OCI-LY1 (cell line): ENCODE data around the gene ALPI.
"Not testable (repeated sequence)": the region's sequence is repeated elsewhere in the genome, so short reads cannot be mapped to it uniquely, and the experiment has no call there.

Experiments used
- EZH2 ChIP-seq: fragments of 200-600 bp; sonication (generic), shearing (Covaris generic); IDR thresholded peaks from 2 replicates; pipeline ENCODE4 v1.8.0; 2017; ENCODE audit warnings: borderline replicate concordance, mixed run types, mild to moderate bottlenecking, antibody characterized with exemption, low read length, moderate library complexity, mixed read lengths
- TF ChIP-seq, protein P1 (sequence below): fragments of 200-600 bp; sonication (generic), shearing (Covaris generic); IDR thresholded peaks from 2 replicates; pipeline ENCODE4 v1.5.1; 2017; ENCODE audit warnings: mild to moderate bottlenecking, antibody characterized with exemption, low read length, moderate library complexity, mixed read lengths

DNA sequence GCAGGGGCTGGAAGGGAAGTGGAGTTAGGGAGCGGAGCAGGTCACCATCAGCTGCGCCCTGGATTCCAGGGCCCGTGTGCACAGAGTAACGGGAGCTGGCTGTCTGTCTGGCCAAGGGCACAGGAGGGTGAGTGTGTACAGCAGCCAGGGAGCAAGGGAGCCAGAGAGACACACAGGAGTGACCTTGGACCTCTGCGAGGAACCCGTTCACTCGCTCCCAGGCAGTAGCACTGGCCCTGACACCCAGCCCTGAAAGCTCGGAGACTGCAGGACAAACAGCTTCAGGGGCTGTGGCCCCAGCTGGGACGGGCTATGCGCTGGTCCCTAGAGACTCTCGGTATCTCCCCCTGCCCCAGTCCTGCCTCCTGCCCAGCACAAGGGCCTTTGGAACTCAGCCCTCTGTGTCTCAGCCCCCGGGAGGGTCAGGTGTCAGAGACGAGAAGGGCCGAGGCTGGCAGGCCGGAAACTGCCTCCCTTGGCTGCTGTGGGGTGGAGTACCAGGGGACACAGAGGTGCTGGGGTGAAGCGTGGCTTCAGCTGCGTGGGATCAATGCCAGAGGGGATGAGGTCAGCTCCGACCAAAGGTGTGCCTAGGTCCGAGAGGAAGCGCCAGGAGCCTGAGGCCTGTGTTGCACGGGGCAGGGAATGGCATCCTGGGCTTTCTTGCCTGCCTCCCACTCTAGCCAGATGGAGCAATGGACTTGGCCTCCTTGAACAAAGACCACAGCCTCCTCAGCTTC lies 12.1 kb upstream of the ALPI start:
- TF ChIP-seq, protein P1, sequence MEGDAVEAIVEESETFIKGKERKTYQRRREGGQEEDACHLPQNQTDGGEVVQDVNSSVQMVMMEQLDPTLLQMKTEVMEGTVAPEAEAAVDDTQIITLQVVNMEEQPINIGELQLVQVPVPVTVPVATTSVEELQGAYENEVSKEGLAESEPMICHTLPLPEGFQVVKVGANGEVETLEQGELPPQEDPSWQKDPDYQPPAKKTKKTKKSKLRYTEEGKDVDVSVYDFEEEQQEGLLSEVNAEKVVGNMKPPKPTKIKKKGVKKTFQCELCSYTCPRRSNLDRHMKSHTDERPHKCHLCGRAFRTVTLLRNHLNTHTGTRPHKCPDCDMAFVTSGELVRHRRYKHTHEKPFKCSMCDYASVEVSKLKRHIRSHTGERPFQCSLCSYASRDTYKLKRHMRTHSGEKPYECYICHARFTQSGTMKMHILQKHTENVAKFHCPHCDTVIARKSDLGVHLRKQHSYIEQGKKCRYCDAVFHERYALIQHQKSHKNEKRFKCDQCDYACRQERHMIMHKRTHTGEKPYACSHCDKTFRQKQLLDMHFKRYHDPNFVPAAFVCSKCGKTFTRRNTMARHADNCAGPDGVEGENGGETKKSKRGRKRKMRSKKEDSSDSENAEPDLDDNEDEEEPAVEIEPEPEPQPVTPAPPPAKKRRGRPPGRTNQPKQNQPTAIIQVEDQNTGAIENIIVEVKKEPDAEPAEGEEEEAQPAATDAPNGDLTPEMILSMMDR = not testable (repeated sequence)
- TF ChIP-seq EZH2 = not testable (repeated sequence)
